WTC11 (cell line): ENCODE data around the gene SNRNP25. TPM values are rescaled to one million over a fixed set of nuclear protein-coding genes. Genes with fewer than 3 reads are reported as not detected.
A peak's percentile ranks its signal among the peaks of the same experiment; 100 is the strongest.

Experiments used
- ATAC-seq: fragments of 200-7000 bp; cut with Tn5 transposase; 2 replicates; pipeline ENCODE4 v1.10.0; 2021; ENCODE audit warnings: mild to moderate bottlenecking, moderate library complexity
- CTCF ChIA-PET: fragments of 300-600 bp; sonication (Branson Sonifier 250); formaldehyde crosslinking; loops from one replicate; lab custom pipeline; 2021; ENCODE audit warnings: antibody characterized with exemption; lab: Charles Lee
- POLR2A ChIA-PET: fragments of 350-600 bp; sonication (Branson Sonifier 250); formaldehyde crosslinking; loops from one replicate; lab custom pipeline; 2021; ENCODE audit warnings: antibody characterized with exemption; lab: Charles Lee
- DNase-seq: peaks from one replicate; pipeline ENCODE4 v3.0.0; 2021; ENCODE audit warnings: low spot score
- H3K27ac Mint-ChIP-seq: 2 replicates; pipeline ENCODE4 v1.8.0; 2021; ENCODE audit warnings: mixed read lengths
- H3K27me3 Mint-ChIP-seq: 2 replicates; pipeline ENCODE4 v1.8.0; 2021; ENCODE audit warnings: low read depth, mild to moderate bottlenecking, moderate library complexity, mixed read lengths
- H3K36me3 Mint-ChIP-seq: 2 replicates; pipeline ENCODE4 v1.8.0; 2021; ENCODE audit warnings: mixed read lengths
- H3K4me1 Mint-ChIP-seq: 2 replicates; pipeline ENCODE4 v1.8.0; 2022; ENCODE audit warnings: mixed read lengths
- H3K4me3 Mint-ChIP-seq: 2 replicates; pipeline ENCODE4 v1.8.0; 2021; ENCODE audit warnings: mild to moderate bottlenecking, moderate library complexity, mixed read lengths
- H3K9me3 Mint-ChIP-seq: 2 replicates; pipeline ENCODE4 v1.8.0; 2021; ENCODE audit warnings: mixed read lengths
- ATF3 ChIP-seq: sonication (generic); formaldehyde crosslinking; conservative IDR thresholded peaks from 2 replicates; pipeline ENCODE4 v1.8.1; 2022; ENCODE audit warnings: mild to moderate bottlenecking, missing genetic modification reagents
- CTCF ChIP-seq: fragments of 200-600 bp; IDR thresholded peaks from 2 replicates; pipeline ENCODE4 v1.8.0; 2022; ENCODE audit warnings: antibody characterized with exemption
- E2F1 ChIP-seq: sonication (generic); formaldehyde crosslinking; IDR thresholded peaks from 2 replicates; pipeline ENCODE4 v1.8.0; 2022; ENCODE audit warnings: mild to moderate bottlenecking, missing genetic modification reagents
- ESRRA ChIP-seq: sonication (generic); formaldehyde crosslinking; IDR thresholded peaks from 2 replicates; pipeline ENCODE4 v1.8.1; 2022; ENCODE audit warnings: mild to moderate bottlenecking, missing genetic modification reagents, borderline replicate concordance
- FOXP1 ChIP-seq: sonication (generic); formaldehyde crosslinking; IDR thresholded peaks from 2 replicates; pipeline ENCODE4 v1.8.0; 2022; ENCODE audit warnings: missing genetic modification reagents, mild to moderate bottlenecking, moderate library complexity, borderline replicate concordance
- GABPB1 ChIP-seq: sonication (generic); formaldehyde crosslinking; IDR thresholded peaks from 2 replicates; pipeline ENCODE4 v1.8.1; 2023; ENCODE audit warnings: mild to moderate bottlenecking, missing genetic modification reagents
- HMGXB4 ChIP-seq: sonication (generic); formaldehyde crosslinking; IDR thresholded peaks from 2 replicates; pipeline ENCODE4 v1.8.1; 2023; ENCODE audit warnings: mild to moderate bottlenecking, moderate library complexity, missing genetic modification reagents
- KAT7 ChIP-seq: sonication (generic); formaldehyde crosslinking; IDR thresholded peaks from 2 replicates; pipeline ENCODE4 v1.8.1; 2023; ENCODE audit warnings: missing genetic modification reagents, mild to moderate bottlenecking, borderline replicate concordance
- NR1H2 ChIP-seq: sonication (generic); formaldehyde crosslinking; IDR thresholded peaks from 2 replicates; pipeline ENCODE4 v1.9.0; 2021; ENCODE audit warnings: mild to moderate bottlenecking, moderate library complexity, missing genetic modification reagents
- NR3C1 ChIP-seq: sonication (generic); formaldehyde crosslinking; conservative IDR thresholded peaks from 2 replicates; pipeline ENCODE4 v1.8.1; 2023; ENCODE audit warnings: low read depth, mild to moderate bottlenecking, missing genetic modification reagents
- OVOL2 ChIP-seq: fragments of 250-450 bp; sonication (Bioruptor Pico); IDR thresholded peaks from 2 replicates; pipeline ENCODE4 v1.9.0; 2021; ENCODE audit warnings: mild to moderate bottlenecking, borderline replicate concordance
- ZBTB21 ChIP-seq: sonication (generic); formaldehyde crosslinking; IDR thresholded peaks from 2 replicates; pipeline ENCODE4 v1.8.1; 2023; ENCODE audit warnings: mild to moderate bottlenecking, missing genetic modification reagents, borderline replicate concordance
- ZNF138 ChIP-seq: sonication (generic); formaldehyde crosslinking; conservative IDR thresholded peaks from 2 replicates; pipeline ENCODE4 v1.8.1; 2022; ENCODE audit warnings: mild to moderate bottlenecking, moderate library complexity, missing genetic modification reagents
- ZNF263 ChIP-seq: sonication (generic); formaldehyde crosslinking; IDR thresholded peaks from 2 replicates; pipeline ENCODE4 v1.8.1; 2022; ENCODE audit warnings: low read depth, mild to moderate bottlenecking, moderate library complexity, missing genetic modification reagents
- ZSCAN18 ChIP-seq: fragments of 250-450 bp; sonication (Bioruptor Pico); IDR thresholded peaks from 2 replicates; pipeline ENCODE4 v2.1.2; 2022; ENCODE audit warnings: mild to moderate bottlenecking, moderate library complexity
- total RNA-seq: library from RNA; stranded (reverse); gene quantifications from 3 replicates; pipeline ENCODE4 v1.2.3, GENCODE V29; 2021

The SNRNP25 gene
- total RNA-seq, 1 experiment from 2014 or later = 55.9 TPM

GRCh38 chr16:74051-74746, 20.6 kb downstream of the SNRNP25 start:
- TF ChIP-seq FOXP1 (CRISPR knock-in tag) = 0 out of 2 replicates have a peak, but pooled peaks have one; percentile 15
- no peak for TF ChIP-seq OVOL2
- no peaks in the 10 kb centered on the region for H3K36me3 Mint-ChIP-seq
- no peaks in the 10 kb centered on the region for H3K9me3 Mint-ChIP-seq
- peaks cover 68% of the 10 kb centered on the region for H3K4me1 Mint-ChIP-seq
- no peaks in the 10 kb centered on the region; the same call in 1 of the 2 replicates for H3K27me3 Mint-ChIP-seq
- no peak overlapping the region; the same call in 1 of the 2 replicates for H3K4me3 Mint-ChIP-seq
- ATAC-seq = no peak
- CTCF ChIA-PET = interaction anchor here (1.7 to 16.9 kb wide), 6 partner anchors 8 to 106 kb away, joined by 5 to 493 read pairs (median 40); partner anchors contain the start of genes HBQ1, POLR3K and SNRNP25
- peak overlapping the region; percentile 98 for H3K27ac Mint-ChIP-seq
- POLR2A ChIA-PET = interaction anchor here (1.1 kb wide), 1 partner anchor 23 kb away, joined by 5 read pairs; no protein-coding TSS in a partner anchor
- no peak for DNase-seq

- Mint-ChIP-seq H3K4me3 (peak overlapping the region; percentile 45), H3K9me3 (no peaks in the 10 kb centered on the region), H3K27ac (peak overlapping the region; percentile 98), H3K36me3 (0 out of 2 replicates have a peak, but pooled peaks cover 3% of the 10 kb centered on the region), H3K27me3 (no peaks in the 10 kb centered on the region; the same call in 1 of the 2 replicates), H3K4me1 (peaks cover 64% of the 10 kb centered on the region)
- ATAC-seq = 0 out of 2 replicates have a peak, but pooled peaks have one; percentile 2
- POLR2A ChIA-PET = interaction anchor here (0.9 to 1.1 kb wide), 2 partner anchors 21 to 22 kb away, joined by 4 to 5 read pairs; partner anchors contain the start of genes POLR3K and SNRNP25
- TF ChIP-seq HMGXB4 = no peak
- TF ChIP-seq, all 79 proteins: peak for 0
- peak; percentile 41 for DNase-seq
- CTCF ChIA-PET = interaction anchor here (0.9 to 16.9 kb wide), 8 partner anchors 8 to 43 kb away, joined by 3 to 493 read pairs (median 12); partner anchors contain the start of genes POLR3K and SNRNP25
These were observed 21.2 kb downstream of the SNRNP25 start for GRCh38 chr16:74747-75334.

- Mint-ChIP-seq H3K9me3 (no peaks in the 10 kb centered on the region), H3K27ac (peak overlapping the region; percentile 40; the same call in 1 of the 2 replicates), H3K27me3 (no peaks in the 10 kb centered on the region; the same call in 1 of the 2 replicates)
- TF ChIP-seq E2F1 (CRISPR knock-in tag) = no peak
- TF ChIP-seq GABPB1 (CRISPR knock-in tag) = no peak
- TF ChIP-seq ATF3 (CRISPR knock-in tag) = no peak
- no peak for TF ChIP-seq ZNF263 (CRISPR knock-in tag)
- TF ChIP-seq, all 79 proteins: peak for 0
- 0 out of 2 replicates have a peak, but pooled peaks cover 3% of the 10 kb centered on the region for H3K36me3 Mint-ChIP-seq
- DNase-seq (peak; percentile 61), ATAC-seq (peak; percentile 3)
- H3K4me1 Mint-ChIP-seq = peaks cover 57% of the 10 kb centered on the region
- no peak overlapping the region for H3K4me3 Mint-ChIP-seq
- ChIA-PET CTCF (interaction anchor here (0.9 to 16.9 kb wide), 7 partner anchors 8 to 30 kb away, joined by 3 to 493 read pairs (median 5); partner anchors contain the start of genes POLR3K and SNRNP25), POLR2A (interaction anchor here (0.9 to 1.1 kb wide), 2 partner anchors 21 to 22 kb away, joined by 4 to 5 read pairs; partner anchors contain the start of genes POLR3K and SNRNP25)
These were observed 22.2 kb downstream of the SNRNP25 start for GRCh38 chr16:75580-76501.

GRCh38 chr16:76535-77272, 23.1 kb downstream of the SNRNP25 start:
- Mint-ChIP-seq H3K9me3 (no peaks in the 10 kb centered on the region), H3K4me3 (peak overlapping the region; percentile 60), H3K27me3 (no peaks in the 10 kb centered on the region; the same call in 1 of the 2 replicates), H3K36me3 (0 out of 2 replicates have a peak, but pooled peaks cover 3% of the 10 kb centered on the region), H3K4me1 (peaks cover 53% of the 10 kb centered on the region), H3K27ac (no peak overlapping the region)
- ATAC-seq (no peak), DNase-seq (no peak)
- ChIA-PET CTCF (interaction anchor here (1.0 to 16.9 kb wide), 9 partner anchors 9 to 276 kb away, joined by 3 to 493 read pairs (median 7); partner anchors contain the start of genes POLR3K and SNRNP25), POLR2A (interaction anchor here (1.1 kb wide), 1 partner anchor 24 kb away, joined by 4 read pairs; the partner anchor contains the start of gene POLR3K)
- no peak for TF ChIP-seq CTCF
- TF ChIP-seq ZBTB21 (CRISPR knock-in tag) = no peak
- no peak for TF ChIP-seq ZSCAN18 (CRISPR knock-in tag)
- TF ChIP-seq NR1H2 (CRISPR knock-in tag) = no peak
- TF ChIP-seq ESRRA (CRISPR knock-in tag) = no peak
- no peak for TF ChIP-seq KAT7 (CRISPR knock-in tag)
- TF ChIP-seq ZNF138 (CRISPR knock-in tag) = no peak
- no peak for TF ChIP-seq NR3C1
